HEK293T (cell line): ENCODE measurements around the gene GNPTG.

Source experiments
- CTCF ChIA-PET: fragments of 350-600 bp; formaldehyde crosslinking; extraction: SDS; loops from one replicate; lab custom pipeline; 2021; ENCODE audit warnings: antibody characterized with exemption, inconsistent platforms; lab: Yijun Ruan, JAX
- POLR2A ChIA-PET: fragments of 350-600 bp; formaldehyde crosslinking; extraction: SDS; loops from one replicate; lab custom pipeline; 2020; ENCODE audit warnings: antibody characterized with exemption, inconsistent platforms; lab: Yijun Ruan, JAX
- DNase-seq: peaks from one replicate; pipeline ENCODE4 v3.0.0; 2012; ENCODE audit warnings: mixed read lengths; ENCODE audit errors: extremely low spot score
- ARNT ChIP-seq: fragments of 450-650 bp; IDR thresholded peaks from 2 replicates; pipeline ENCODE4 v1.6.1; 2017; ENCODE audit warnings: mild to moderate bottlenecking
- BHLHE40 ChIP-seq: fragments of 450-650 bp; IDR thresholded peaks from 2 replicates; pipeline ENCODE4 v1.6.1; 2016; ENCODE audit warnings: mild to moderate bottlenecking, moderate library complexity, borderline replicate concordance
- CTBP1 ChIP-seq: fragments of 450-650 bp; IDR thresholded peaks from 2 replicates; pipeline ENCODE4 v1.6.1; 2016; ENCODE audit warnings: borderline replicate concordance
- ELF4 ChIP-seq: fragments of 450-650 bp; IDR thresholded peaks from 2 replicates; pipeline ENCODE4 v1.6.1; 2017; ENCODE audit warnings: antibody characterized with exemption
- FOXA1 ChIP-seq: fragments of 450-650 bp; IDR thresholded peaks from 2 replicates; pipeline ENCODE4 v1.6.1; 2016; ENCODE audit warnings: mild to moderate bottlenecking
- FOXK2 ChIP-seq: fragments of 450-650 bp; IDR thresholded peaks from 2 replicates; pipeline ENCODE4 v1.6.1; 2016; ENCODE audit warnings: mild to moderate bottlenecking
- FOXM1 ChIP-seq: fragments of 450-650 bp; IDR thresholded peaks from 2 replicates; pipeline ENCODE4 v1.6.1; 2017; ENCODE audit warnings: mild to moderate bottlenecking, borderline replicate concordance
- HDGF ChIP-seq: fragments of 450-650 bp; IDR thresholded peaks from 2 replicates; pipeline ENCODE4 v1.6.1; 2017; ENCODE audit warnings: antibody characterized with exemption, borderline replicate concordance
- L3MBTL2 ChIP-seq: fragments of 450-650 bp; conservative IDR thresholded peaks from 2 replicates; pipeline ENCODE4 v1.6.1; 2016; ENCODE audit warnings: mild to moderate bottlenecking
- LEF1 ChIP-seq: fragments of 450-650 bp; IDR thresholded peaks from 2 replicates; pipeline ENCODE4 v1.6.1; 2017; ENCODE audit warnings: mild to moderate bottlenecking, borderline replicate concordance
- NFRKB ChIP-seq: fragments of 450-650 bp; IDR thresholded peaks from 2 replicates; pipeline ENCODE4 v1.6.1; 2016; ENCODE audit warnings: mild to moderate bottlenecking, moderate library complexity
- PKNOX1 ChIP-seq: fragments of 450-650 bp; IDR thresholded peaks from 2 replicates; pipeline ENCODE4 v1.6.1; 2016
- SP1 ChIP-seq: fragments of 450-650 bp; IDR thresholded peaks from 2 replicates; pipeline ENCODE4 v1.6.1; 2017
- SUZ12 ChIP-seq: fragments of 450-650 bp; IDR thresholded peaks from 2 replicates; pipeline ENCODE4 v1.6.1; 2016; ENCODE audit warnings: mild to moderate bottlenecking
- TARDBP ChIP-seq: fragments of 450-650 bp; IDR thresholded peaks from 2 replicates; pipeline ENCODE4 v1.6.1; 2016
- ZNF384 ChIP-seq: fragments of 450-650 bp; IDR thresholded peaks from 2 replicates; pipeline ENCODE4 v1.6.1; 2016

Gene GNPTG

GRCh38 chr16:1366060-1366711, 14.5 kb downstream of the GNPTG start:
- ChIA-PET CTCF (interaction anchor here (0.6 to 0.8 kb wide), 3 partner anchors 13 to 69 kb away, joined by 3 read pairs; no protein-coding TSS in a partner anchor), POLR2A (no interaction called here)
- no peak for DNase-seq
- no peak for TF ChIP-seq PKNOX1
- TF ChIP-seq ARNT = no peak
- TF ChIP-seq BHLHE40 = no peak
- TF ChIP-seq TARDBP = no peak
- TF ChIP-seq ZNF384 = no peak
- TF ChIP-seq CTBP1 = no peak
- no peak for TF ChIP-seq ELF4
- no peak for TF ChIP-seq LEF1
- TF ChIP-seq HDGF = no peak
- no peak for TF ChIP-seq SUZ12
- no peak for TF ChIP-seq FOXM1
- TF ChIP-seq FOXK2 = no peak
- no peak for TF ChIP-seq FOXA1
- no peak for TF ChIP-seq L3MBTL2
- TF ChIP-seq SP1 = no peak
- no peak for TF ChIP-seq NFRKB

GRCh38 chr16:1366712-1367299, 15.1 kb downstream of the GNPTG start:
- POLR2A ChIA-PET = no interaction called here

GRCh38 chr16:1367486-1368174, 15.9 kb downstream of the GNPTG start:
- no peak for TF ChIP-seq BHLHE40
- POLR2A ChIA-PET = no interaction called here
- no peak for DNase-seq
- CTCF ChIA-PET = interaction anchor here (1.2 kb wide), 1 partner anchor 11 kb away, joined by 3 read pairs; no protein-coding TSS in a partner anchor

More at GRCh38 chr16:1366712-1367299, 15.1 kb downstream of the GNPTG start:
- TF ChIP-seq SP1 (no peak), PKNOX1 (no peak), LEF1 (no peak), SUZ12 (no peak), ELF4 (no peak), CTBP1 (no peak), FOXM1 (no peak), FOXA1 (no peak), BHLHE40 (no peak), ARNT (no peak)
- no peak for DNase-seq
- CTCF ChIA-PET = interaction anchor here (0.8 kb wide), 1 partner anchor 12 kb away, joined by 3 read pairs; no protein-coding TSS in a partner anchor

- TF ChIP-seq L3MBTL2 (no peak), FOXM1 (no peak), CTBP1 (no peak), FOXK2 (no peak), TARDBP (no peak)
- no peak for DNase-seq
- POLR2A ChIA-PET = no interaction called here
- CTCF ChIA-PET = no interaction called here
Measured at GRCh38 chr16:1371054-1371978, 19.6 kb downstream of the GNPTG start.

- no peak for DNase-seq
- CTCF ChIA-PET = no interaction called here
- POLR2A ChIA-PET = no interaction called here
- no peak for TF ChIP-seq TARDBP
- no peak for TF ChIP-seq NFRKB
- no peak for TF ChIP-seq FOXK2
Measured at GRCh38 chr16:1372292-1372950, 20.7 kb downstream of the GNPTG start.
